Gastrocnemius medialis (tissue), 4 donors: Measurements from ENCODE around the gene CDC14B. TPM values are rescaled to one million over a fixed set of nuclear protein-coding genes. Genes with fewer than 3 reads are reported as not detected.

Source experiments
- ATAC-seq, 2 donors: fragments of 150-250 bp; one replicate each; pipeline ENCODE4 v1.9.1; 2016
- DNase-seq, 2 donors: peaks; one replicate each; pipeline ENCODE4 v3.0.0-alpha.2; 2019
- H3K27ac ChIP-seq, 4 donors: fragments of 200-600 bp; sonication (generic); 1 replicate in 1 of 4; 2 replicates in 3 of 4; pipeline ENCODE4 v1.5.1; 2016 to 2018; ENCODE audit warnings: mild to moderate bottlenecking in 2 of 4, moderate library complexity in 1 of 4
- H3K27me3 ChIP-seq, 3 donors: fragments of 200-600 bp; sonication (generic) in 2 of 3; 1 replicate in 1 of 3; 2 replicates in 2 of 3; pipeline versions ENCODE4 v1.5.1 to v1.6.0; 2016 to 2019; ENCODE audit warnings: mild to moderate bottlenecking in 1 of 3, moderate library complexity in 1 of 3
- H3K36me3 ChIP-seq, 2 donors: fragments of 200-600 bp; sonication (generic) in 1 of 2; one replicate each; pipeline ENCODE4 v1.5.1; 2017 to 2018
- H3K4me1 ChIP-seq, 2 donors: fragments of 200-600 bp; sonication (generic) in 1 of 2; one replicate each; pipeline ENCODE4 v1.5.1; 2016 to 2017; ENCODE audit warnings: mild to moderate bottlenecking in 2 of 2
- H3K4me3 ChIP-seq, 4 donors: fragments of 200-600 bp; sonication (generic) in 3 of 4; 1 replicate in 1 of 4; 2 replicates in 3 of 4; pipeline ENCODE4 v1.5.1; 2016 to 2019; ENCODE audit warnings: mild to moderate bottlenecking in 2 of 4
- H3K9me3 ChIP-seq, 3 donors: fragments of 200-600 bp; sonication (generic) in 2 of 3; 1 replicate in 1 of 3; 2 replicates in 2 of 3; pipeline ENCODE4 v1.5.1; 2016 to 2019
- POLR2A ChIP-seq, 2 donors: fragments of 450-650 bp; IDR thresholded peaks; one replicate each; pipeline ENCODE4 v1.6.1; 2017; ENCODE audit warnings: antibody characterized with exemption in 2 of 2, mild to moderate bottlenecking in 2 of 2, moderate library complexity in 2 of 2
- in situ Hi-C, 4 donors: fragments of 200-750 bp; cut with MboI; loops; one replicate each; pipeline versions ENCODE4 v1.15.0 to v1.8.0; 2017; ENCODE audit warnings: low sequenced_read_pairs in 4 of 4
- intact Hi-C: fragments of 100-400 bp; cut with DNase I; formaldehyde crosslinking; loops from one replicate; pipeline ENCODE4 v1.15.1; 2023; ENCODE audit warnings: low total_unique reads
- total RNA-seq, 4 donors: library from RNA; depleted of rRNA; stranded (reverse); fragments of >200 nt; gene quantifications; one replicate each; pipeline versions ENCODE4 v1.1.0 to v1.2.3, GENCODE V29; 2016
- TF ChIP-seq, protein P1 (sequence below), 5 experiments: fragments of 450-650 bp in 3 of 5; fragments of 200-600 bp in 2 of 5; sonication (generic) in 2 of 5; IDR thresholded peaks in 4 of 5; conservative IDR thresholded peaks in 1 of 5; 1 replicate in 4 of 5; 2 replicates in 1 of 5; pipeline ENCODE4 v1.5.1; 2016 to 2019; ENCODE audit warnings: antibody characterized with exemption in 5 of 5, mild to moderate bottlenecking in 3 of 5, moderate library complexity in 3 of 5

CDC14B gene
- total RNA-seq, 4 donors from 2014 or later = 2.0 to 9.4 (median 5.5) TPM

DNA sequence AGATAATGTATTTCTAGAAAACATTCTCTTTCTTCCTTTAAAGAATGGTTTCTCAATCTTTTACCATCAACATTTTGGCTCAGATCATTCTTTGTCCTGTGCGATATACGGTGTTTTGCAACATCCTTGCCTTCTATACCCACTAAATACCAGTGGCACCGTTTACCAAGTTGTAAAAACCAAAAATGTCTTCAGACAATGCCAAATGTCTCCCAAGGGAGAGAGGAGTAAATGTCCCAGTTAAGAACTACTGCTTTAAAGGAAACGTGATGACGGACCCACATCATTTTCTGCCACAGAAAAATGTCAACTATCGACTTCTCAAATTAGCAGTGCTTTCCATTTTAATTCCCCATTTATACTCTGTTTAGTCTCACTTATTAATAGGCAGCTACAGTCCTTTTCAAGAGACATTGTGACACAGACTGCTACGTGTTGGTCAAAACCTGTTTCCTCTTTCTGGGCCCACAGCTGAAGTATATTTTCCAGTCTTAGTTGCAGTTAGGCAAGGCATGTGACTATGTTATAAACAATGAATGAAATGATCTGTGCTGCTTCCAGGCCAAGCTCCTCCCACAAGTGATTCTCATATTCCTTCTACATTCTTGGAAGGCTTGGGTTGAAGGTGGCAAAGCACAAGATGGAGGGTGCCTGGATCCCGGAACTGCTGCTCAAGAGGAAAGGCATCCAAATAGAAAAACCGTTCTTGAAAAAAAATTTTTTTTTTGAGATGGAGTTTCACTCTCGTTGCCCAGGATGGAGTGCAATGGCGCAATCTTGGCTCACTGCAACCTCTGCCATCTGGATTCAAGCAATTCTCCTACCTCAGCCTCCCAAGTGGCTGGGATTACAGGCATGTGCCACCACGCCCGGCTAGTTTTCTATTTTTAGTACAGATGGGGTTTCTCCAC is 26.7 kb upstream of the CDC14B start:
- Histone ChIP-seq H3K4me1 (peaks cover 36 to 45% of the 10 kb centered on the region in 2 donors), H3K4me3 (peak overlapping the region; percentile 1 to 33 (median 13)), H3K9me3 (no peaks in the 10 kb centered on the region), H3K36me3 (peaks cover 0 to 34% of the 10 kb centered on the region in 2 donors), H3K27me3 (no peaks in the 10 kb centered on the region), H3K27ac (peak overlapping the region; percentile 81 to 91 (median 86))
- intact Hi-C loops (loop anchor here (1.0 kb wide), 2 partner anchors 28 to 43 kb away; no protein-coding TSS in a partner anchor), in situ Hi-C loops (no loop called here)
- TF ChIP-seq, protein P1, sequence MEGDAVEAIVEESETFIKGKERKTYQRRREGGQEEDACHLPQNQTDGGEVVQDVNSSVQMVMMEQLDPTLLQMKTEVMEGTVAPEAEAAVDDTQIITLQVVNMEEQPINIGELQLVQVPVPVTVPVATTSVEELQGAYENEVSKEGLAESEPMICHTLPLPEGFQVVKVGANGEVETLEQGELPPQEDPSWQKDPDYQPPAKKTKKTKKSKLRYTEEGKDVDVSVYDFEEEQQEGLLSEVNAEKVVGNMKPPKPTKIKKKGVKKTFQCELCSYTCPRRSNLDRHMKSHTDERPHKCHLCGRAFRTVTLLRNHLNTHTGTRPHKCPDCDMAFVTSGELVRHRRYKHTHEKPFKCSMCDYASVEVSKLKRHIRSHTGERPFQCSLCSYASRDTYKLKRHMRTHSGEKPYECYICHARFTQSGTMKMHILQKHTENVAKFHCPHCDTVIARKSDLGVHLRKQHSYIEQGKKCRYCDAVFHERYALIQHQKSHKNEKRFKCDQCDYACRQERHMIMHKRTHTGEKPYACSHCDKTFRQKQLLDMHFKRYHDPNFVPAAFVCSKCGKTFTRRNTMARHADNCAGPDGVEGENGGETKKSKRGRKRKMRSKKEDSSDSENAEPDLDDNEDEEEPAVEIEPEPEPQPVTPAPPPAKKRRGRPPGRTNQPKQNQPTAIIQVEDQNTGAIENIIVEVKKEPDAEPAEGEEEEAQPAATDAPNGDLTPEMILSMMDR (IDR thresholded peaks at IDR 0.05 in 4 of 5, conservative IDR thresholded peaks at IDR 0.05 in 1 of 5) = no peak
- TF ChIP-seq POLR2A (IDR thresholded peaks at IDR 0.05) = no peak
- ATAC-seq = peak; percentile 89 to 90
- peak; percentile 72 to 92 for DNase-seq

GRCh38 chr9:96644137-96644536 is 24.5 kb upstream of the CDC14B start:
- in situ Hi-C loops (no loop called here), intact Hi-C loops (no loop called here)
- H3K27ac ChIP-seq = no peak overlapping the region
- no peaks in the 10 kb centered on the region for H3K9me3 ChIP-seq
- H3K27me3 ChIP-seq = no peaks in the 10 kb centered on the region
- TF ChIP-seq POLR2A (IDR thresholded peaks at IDR 0.05) = no peak
- TF ChIP-seq, protein P1 (IDR thresholded peaks at IDR 0.05 in 4 of 5, conservative IDR thresholded peaks at IDR 0.05 in 1 of 5) = no peak
- ATAC-seq (no peak), DNase-seq (no peak)
- H3K36me3 ChIP-seq = peaks cover 0 to 36% of the 10 kb centered on the region in 2 donors
- H3K4me3 ChIP-seq = no peak overlapping the region
- H3K4me1 ChIP-seq = peaks cover 24 to 28% of the 10 kb centered on the region in 2 donors

- Histone ChIP-seq H3K27me3 (no peaks in the 10 kb centered on the region), H3K4me3 (no peak overlapping the region), H3K36me3 (peaks cover 0 to 33% of the 10 kb centered on the region in 2 donors), H3K9me3 (no peaks in the 10 kb centered on the region), H3K4me1 (peaks cover 5 to 10% of the 10 kb centered on the region in 2 donors), H3K27ac (no peak overlapping the region)
- in situ Hi-C loops (no loop called here), intact Hi-C loops (no loop called here)
- no peak for DNase-seq
- ATAC-seq = no peak
- no peak for TF ChIP-seq POLR2A (IDR thresholded peaks at IDR 0.05)
- TF ChIP-seq, protein P1 (IDR thresholded peaks at IDR 0.05 in 4 of 5, conservative IDR thresholded peaks at IDR 0.05 in 1 of 5) = no peak
Observed at GRCh38 chr9:96641514-96641913, 21.9 kb upstream of the CDC14B start.

- in situ Hi-C loops (no loop called here), intact Hi-C loops (no loop called here)
- no peak overlapping the region for H3K4me3 ChIP-seq
- H3K4me1 ChIP-seq = no peaks in the 10 kb centered on the region
- TF ChIP-seq POLR2A (IDR thresholded peaks at IDR 0.05) = no peak
- TF ChIP-seq, protein P1 (IDR thresholded peaks at IDR 0.05 in 4 of 5, conservative IDR thresholded peaks at IDR 0.05 in 1 of 5) = no peak
- no peak overlapping the region for H3K27ac ChIP-seq
- no peak for ATAC-seq
- H3K9me3 ChIP-seq = no peaks in the 10 kb centered on the region
- H3K27me3 ChIP-seq = peaks cover 0 to 5% (median 0%) of the 10 kb centered on the region in 3 donors
- H3K36me3 ChIP-seq = peaks cover 0 to 19% of the 10 kb centered on the region in 2 donors
- no peak for DNase-seq
Observed at GRCh38 chr9:96638606-96639364, 19.1 kb upstream of the CDC14B start.
